DMS114 treated with DMSO at 0.1 percent for 48 hours (cell line): Measurements from ENCODE around the gene AK3.
A peak's percentile ranks its signal among the peaks of the same experiment; 100 is the strongest.
"Not testable (repeated sequence)": the region's sequence is repeated elsewhere in the genome, so short reads cannot be mapped to it uniquely, and the experiment has no call there.

Source experiments
- DNase-seq: peaks from one replicate; lab custom pipeline; 2025; ENCODE audit not compliant: unreplicated experiment; lab: John Stamatoyannopoulos, UW

The AK3 gene

GRCh38 chr9:4740638-4741364 is at the start of gene AK3:
TSS of gene AK3 (minus strand) at chr9:4741202. CDS start at chr9:4741087, 115 bp downstream.
- peak; percentile 42 for DNase-seq

DNA sequence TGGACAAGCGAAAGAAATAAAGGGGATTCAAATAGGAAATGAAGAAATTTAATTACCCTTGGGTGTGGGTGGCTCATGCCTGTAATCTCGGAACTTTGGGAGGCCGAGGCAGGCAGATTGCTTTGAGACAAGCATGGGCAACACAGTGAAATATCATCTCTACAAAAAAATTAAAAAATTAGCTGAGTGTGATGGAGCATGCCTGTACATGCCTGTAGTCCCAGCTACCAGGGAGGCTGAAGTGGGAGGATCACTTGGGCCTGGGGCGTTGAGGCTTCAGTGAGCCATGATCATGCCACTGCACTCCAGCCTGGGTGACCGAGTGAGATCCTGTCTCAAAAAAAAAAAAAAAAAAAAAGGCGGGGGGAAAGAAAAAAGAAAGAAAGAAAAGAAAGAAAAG is 47.7 kb upstream of the AK3 start:
- no peak for DNase-seq

DNA sequence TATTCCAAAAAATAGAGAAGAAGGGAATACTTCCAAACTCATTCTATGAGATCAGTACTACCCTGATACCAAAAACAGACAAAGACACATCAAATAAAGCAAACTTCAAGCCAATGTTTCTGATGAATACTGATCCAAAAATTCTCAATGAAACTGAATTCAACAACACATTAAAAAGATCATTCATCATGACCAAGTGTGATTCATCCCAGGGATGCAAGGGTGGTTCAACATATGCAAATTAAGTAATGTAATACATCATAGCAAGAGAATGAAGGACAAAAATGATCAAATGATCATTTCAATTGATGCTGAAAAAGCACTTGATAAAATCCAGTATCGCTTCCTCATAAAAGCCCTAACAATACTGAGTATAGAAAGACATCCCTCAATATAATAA is 46.9 kb upstream of the AK3 start:
- DNase-seq, result no peak

DNA sequence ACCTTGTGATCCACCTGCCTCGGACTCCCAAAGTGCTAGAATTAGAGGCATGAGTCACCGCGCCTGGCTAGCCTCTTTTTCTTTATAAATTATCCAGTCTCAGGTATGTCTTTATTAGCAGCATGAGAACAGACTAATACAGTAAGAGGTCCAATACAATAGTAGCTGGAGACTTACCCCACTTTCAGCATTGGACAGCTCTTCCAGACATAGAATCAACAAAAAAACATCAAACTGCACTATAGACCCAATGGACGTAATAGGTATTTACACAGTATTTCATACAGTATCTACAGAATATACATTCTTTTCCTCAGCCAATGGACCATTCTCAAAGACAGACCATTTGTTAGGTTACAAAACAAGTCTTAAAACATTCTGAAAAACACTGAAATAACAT is 45.6 kb upstream of the AK3 start:
- no peak for DNase-seq

DNA sequence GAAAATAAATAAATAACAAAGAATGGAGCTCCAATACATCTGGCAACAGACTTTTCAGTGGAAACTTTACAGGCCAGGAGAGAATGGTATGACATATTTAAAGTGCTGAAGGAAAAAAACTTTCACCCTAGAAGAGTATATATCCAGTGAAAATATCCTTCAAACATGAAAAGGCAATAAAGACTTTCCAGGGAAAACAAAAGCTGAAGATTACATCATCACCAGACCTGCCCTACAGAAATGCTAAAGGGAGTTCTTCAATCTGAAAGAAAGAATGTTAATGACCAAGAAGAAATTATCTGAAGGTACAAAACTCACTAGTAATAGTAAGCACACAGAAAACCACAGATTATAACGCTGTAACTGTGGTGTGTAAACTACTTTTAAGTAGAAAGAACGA is 43.4 kb upstream of the AK3 start:
- DNase-seq, result no peak

GRCh38 chr9:4783191-4783590 is 42.2 kb upstream of the AK3 start:
- DNase-seq, result not testable (repeated sequence)

GRCh38 chr9:4781408-4781807 is 40.4 kb upstream of the AK3 start:
- DNase-seq, result no peak

- DNase-seq, result no peak
These were observed 39.6 kb upstream of the AK3 start for GRCh38 chr9:4780651-4781050.

DNA sequence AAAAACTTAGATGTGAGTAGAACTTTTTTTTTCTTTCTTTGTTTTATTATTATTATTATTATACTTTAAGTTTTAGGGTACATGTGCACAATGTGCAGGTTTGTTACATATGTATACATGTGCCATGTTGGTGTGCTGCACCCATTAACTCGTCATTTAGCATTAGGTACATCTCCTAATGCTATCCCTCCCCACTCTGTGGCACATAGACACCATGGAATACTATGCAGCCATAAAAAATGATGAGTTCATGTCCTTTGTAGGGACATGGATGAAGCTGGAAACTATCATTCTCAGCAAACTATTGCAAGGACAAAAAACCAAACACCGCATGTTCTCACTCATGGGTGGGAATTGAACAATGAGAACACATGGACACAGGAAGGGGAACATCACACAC is 34.0 kb upstream of the AK3 start:
- DNase-seq, result not testable (repeated sequence)

GRCh38 chr9:4774209-4774608 is 33.2 kb upstream of the AK3 start:
- DNase-seq, result no peak

DNA sequence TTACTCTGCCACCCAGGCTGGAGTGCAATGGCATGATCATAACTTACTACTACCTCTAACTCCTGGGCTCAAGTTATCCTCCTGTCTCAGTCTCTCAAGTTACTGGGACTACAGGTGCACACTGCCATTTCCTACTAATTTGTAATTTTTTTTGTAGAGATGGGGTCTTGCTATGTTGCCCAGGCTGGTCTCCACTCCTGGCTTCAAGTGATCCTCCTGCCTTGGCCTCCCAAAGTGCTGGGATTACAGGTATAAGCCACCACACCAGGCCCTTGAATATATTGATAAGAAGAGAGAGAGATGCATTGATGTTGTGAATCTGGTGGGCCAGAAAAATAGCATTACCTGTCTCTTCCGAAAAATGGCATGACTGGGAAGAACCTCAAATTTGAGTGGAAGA is 30.8 kb upstream of the AK3 start:
- DNase-seq, result no peak

DNA sequence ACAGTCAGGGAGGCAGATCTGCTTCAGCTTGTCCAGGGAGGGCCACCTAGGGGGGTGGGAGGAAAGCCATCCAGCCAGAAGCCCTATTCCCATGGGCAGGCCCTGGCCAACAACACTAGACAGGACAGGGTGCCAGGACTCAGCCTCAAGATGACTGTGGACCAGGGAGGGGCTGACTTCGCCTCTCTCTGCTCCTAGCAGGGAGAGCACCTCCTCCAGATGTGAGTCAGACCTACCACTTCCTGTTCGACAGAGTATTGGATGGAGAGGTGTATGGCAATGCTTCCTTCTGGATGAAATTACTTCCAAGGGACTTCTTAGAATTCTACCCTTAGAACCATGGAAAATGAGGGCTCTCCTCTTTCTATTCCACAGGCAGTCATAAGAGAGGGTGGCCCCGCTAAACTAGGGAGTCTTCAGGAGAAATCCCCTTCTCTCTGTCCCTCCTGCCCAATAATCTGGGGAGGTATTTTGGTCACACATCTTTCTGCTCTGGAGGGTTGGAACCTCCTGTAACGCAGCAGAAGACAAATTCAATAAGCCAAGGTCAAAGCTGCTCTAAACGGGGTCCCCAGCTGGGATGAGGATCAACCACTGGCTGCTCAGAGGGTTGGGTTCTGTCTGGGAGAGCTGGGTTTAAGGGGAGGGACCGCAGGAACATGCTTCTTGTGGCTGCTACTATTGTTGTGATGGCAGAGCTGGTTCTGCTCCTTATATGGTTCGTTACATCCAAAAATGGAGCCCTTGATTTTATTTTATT is 28.5 kb upstream of the AK3 start:
- DNase-seq, result no peak

DNA sequence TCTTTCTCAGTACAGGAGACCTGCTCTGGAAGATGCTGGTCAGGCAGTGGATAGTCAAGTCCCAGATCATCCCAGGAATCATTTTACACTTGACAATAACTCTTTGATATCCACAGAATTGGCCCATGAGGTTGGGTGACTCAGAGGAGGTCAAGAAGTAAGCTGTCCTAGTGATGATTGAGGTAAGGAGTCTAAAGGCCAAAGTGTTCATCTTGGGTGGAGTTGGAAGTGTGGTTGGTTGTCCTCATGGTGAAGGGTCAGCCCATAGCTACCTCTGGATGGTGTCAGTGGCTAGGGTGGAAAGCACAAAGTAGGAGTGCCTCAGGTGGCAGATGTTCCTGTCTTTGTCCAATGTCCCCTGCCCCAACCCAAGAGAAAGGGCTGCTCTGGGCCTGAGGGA is 27.7 kb upstream of the AK3 start:
- no peak for DNase-seq

DNA sequence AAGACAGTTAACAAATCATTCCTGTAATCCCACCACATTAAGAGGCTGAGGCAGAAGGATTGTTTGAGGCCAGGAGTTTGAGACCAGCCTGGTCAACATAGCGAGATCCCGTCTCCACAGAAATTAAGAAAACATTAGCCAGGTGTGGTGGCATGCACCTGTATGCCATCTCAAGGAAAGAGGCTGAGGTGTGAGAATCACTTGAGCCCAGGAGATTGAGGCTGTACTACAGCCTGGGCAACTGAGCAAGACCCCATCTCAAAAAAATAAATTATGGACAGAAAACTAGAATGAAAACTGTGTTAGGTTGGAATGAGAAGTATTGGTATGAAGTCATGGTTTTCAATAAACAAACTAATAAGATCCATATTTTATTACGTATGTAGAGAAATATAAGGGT is 23.0 kb upstream of the AK3 start:
- DNase-seq, result no peak

DNA sequence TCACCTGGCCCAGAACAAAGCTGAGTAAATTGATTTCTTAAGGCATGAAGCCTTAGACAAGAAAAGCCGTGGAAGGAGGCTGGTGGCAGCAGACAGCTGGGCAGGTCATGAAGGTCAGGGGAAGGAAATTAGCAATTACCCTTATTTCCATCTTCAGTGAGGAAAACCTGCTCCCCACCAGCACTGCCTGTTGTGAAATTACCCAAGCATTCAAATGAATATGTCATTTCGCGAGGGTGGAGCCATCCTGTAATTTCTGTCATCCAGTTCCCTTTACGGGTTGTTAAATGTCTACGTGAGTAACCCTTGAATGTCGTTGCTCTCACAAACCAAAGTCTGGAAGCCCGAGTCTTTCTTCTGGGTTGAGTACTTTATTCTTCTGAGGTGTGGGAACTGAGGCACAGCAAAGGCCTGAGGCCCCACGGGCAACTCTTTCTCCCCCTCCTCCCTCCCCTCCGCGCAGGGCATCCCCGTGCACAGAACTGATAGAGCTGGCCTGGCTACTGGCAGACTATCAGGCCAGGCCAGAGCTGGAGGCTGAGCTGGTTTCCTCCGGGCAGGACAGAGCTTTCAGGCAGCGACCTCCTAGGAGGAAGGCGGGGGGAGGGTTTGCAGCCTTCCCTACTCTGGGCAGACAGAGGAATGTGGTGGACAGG is 22.0 kb upstream of the AK3 start:
- DNase-seq, result no peak

DNA sequence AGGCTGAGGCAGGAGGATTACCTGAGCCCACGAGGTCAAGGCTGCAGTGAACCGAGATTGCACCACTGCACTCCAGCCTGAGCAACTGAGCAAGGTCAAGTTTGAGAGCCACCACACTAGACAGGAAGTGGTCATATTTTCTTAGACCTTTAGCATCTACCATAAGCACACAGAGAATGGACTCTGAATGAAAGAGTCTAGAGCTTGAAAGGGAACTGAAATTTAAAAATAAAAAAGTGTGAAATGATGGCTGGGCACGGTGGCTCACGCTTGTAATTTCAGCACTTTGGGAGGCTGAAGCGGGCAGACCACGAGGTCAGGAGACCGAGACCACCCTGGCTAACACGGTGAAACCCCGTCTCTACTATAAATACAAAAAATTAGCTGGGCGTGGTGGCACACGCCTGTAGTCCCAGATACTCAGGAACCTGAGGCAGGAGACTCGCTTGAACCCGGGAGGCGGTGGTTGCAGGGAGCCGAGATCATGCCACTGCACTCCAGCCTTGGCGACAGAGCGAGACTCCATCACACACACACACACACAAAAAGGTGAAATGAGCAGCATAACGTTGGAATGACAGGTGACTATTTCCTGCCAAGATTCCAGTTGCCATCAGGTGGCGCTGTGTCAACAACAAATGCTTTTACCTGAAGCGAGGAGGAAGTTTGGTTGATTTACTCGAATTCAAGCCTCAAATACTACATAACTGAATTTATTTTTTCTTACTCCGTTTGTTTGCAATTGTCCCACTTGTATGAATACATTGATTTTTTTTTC is 21.3 kb upstream of the AK3 start:
- DNase-seq, result peak; percentile 28

GRCh38 chr9:4760122-4760521 is 19.1 kb upstream of the AK3 start:
- no peak for DNase-seq

- no peak for DNase-seq
These were observed 15.4 kb upstream of the AK3 start for GRCh38 chr9:4756420-4756819.

- DNase-seq, result no peak
These were observed 14.1 kb upstream of the AK3 start for GRCh38 chr9:4755026-4755609.

GRCh38 chr9:4754530-4754929 is 13.5 kb upstream of the AK3 start:
- not testable (repeated sequence) for DNase-seq
